Chondrocyte (in vitro differentiated cells): ENCODE measurements around the gene DENND5B. TPM values are rescaled to one million over a fixed set of nuclear protein-coding genes. Genes with fewer than 3 reads are reported as not detected.

ENCODE experiments used
- DNase-seq: peaks from one replicate; pipeline ENCODE4 v3.0.0; 2021; ENCODE audit warnings: mixed read lengths, low spot score
- H3K27ac Mint-ChIP-seq: one replicate; pipeline ENCODE4 v1.8.0; 2021; ENCODE audit warnings: mild to moderate bottlenecking, moderate library complexity, mixed read lengths; ENCODE audit not compliant: unreplicated experiment
- H3K27me3 Mint-ChIP-seq: 2 replicates; pipeline ENCODE4 v1.8.0; 2021; ENCODE audit warnings: low read depth, mixed read lengths
- H3K36me3 Mint-ChIP-seq: 2 replicates; pipeline ENCODE4 v1.8.0; 2021; ENCODE audit warnings: low read depth, mixed read lengths
- H3K4me1 Mint-ChIP-seq: 2 replicates; pipeline ENCODE4 v1.8.0; 2021; ENCODE audit warnings: low read depth, mild to moderate bottlenecking, mixed read lengths
- H3K4me3 Mint-ChIP-seq: one replicate; pipeline ENCODE4 v1.8.0; 2021; ENCODE audit warnings: mild to moderate bottlenecking, moderate library complexity, mixed read lengths; ENCODE audit not compliant: unreplicated experiment
- H3K9me3 Mint-ChIP-seq: 2 replicates; pipeline ENCODE4 v1.8.0; 2021; ENCODE audit warnings: low read depth, mixed read lengths
- total RNA-seq: library from RNA; stranded (reverse); gene quantifications from 3 replicates; pipeline ENCODE4 v1.2.1, GENCODE V29; 2021
- TF ChIP-seq, protein P1 (sequence below): fragments of 200-600 bp; sonication (generic); IDR thresholded peaks from 2 replicates; pipeline ENCODE4 v1.5.0; 2021; ENCODE audit warnings: antibody characterized with exemption, mild to moderate bottlenecking, moderate library complexity

The DENND5B gene
- total RNA-seq, 1 donor from 2014 or later, result 14.1 TPM

DNA sequence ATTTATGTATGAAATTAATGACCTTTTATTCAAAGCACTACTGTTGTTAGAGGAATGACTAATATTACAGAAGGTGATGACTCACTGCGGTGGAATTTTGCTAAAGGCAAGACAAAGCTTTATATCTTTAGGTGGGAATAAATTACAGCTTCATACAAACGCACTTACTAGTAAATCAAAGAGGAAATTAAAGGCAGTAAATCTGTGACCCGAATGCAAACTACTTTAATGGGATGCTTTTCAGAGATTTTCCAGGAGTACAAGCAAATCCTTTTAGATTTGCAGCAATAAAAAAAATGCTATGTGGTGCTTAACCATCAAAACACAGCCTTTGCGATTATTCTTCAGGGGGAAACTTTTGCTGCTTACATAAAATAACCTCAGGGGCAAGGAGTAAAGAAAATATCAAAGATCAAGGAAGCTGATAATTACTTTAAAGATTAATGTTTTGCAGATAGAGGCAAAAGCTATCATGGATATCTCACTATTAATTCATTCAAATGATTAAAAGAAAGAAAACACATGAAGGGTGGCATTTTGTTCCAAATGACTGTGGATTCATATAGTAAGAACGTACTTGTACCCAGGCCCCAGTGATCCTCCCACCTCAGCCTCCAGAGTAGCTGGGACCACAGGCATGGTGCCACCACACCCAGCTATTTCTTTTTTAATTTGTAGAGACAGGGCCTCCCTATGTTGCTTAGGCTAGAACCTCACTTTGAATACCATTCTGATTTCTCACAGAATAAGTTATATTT lies 98.9 kb downstream of the DENND5B start:
- no peaks in the 10 kb centered on the region for H3K9me3 Mint-ChIP-seq
- no peak for DNase-seq
- H3K27me3 Mint-ChIP-seq, result no peaks in the 10 kb centered on the region
- no peak overlapping the region for H3K4me3 Mint-ChIP-seq
- TF ChIP-seq, protein P1, sequence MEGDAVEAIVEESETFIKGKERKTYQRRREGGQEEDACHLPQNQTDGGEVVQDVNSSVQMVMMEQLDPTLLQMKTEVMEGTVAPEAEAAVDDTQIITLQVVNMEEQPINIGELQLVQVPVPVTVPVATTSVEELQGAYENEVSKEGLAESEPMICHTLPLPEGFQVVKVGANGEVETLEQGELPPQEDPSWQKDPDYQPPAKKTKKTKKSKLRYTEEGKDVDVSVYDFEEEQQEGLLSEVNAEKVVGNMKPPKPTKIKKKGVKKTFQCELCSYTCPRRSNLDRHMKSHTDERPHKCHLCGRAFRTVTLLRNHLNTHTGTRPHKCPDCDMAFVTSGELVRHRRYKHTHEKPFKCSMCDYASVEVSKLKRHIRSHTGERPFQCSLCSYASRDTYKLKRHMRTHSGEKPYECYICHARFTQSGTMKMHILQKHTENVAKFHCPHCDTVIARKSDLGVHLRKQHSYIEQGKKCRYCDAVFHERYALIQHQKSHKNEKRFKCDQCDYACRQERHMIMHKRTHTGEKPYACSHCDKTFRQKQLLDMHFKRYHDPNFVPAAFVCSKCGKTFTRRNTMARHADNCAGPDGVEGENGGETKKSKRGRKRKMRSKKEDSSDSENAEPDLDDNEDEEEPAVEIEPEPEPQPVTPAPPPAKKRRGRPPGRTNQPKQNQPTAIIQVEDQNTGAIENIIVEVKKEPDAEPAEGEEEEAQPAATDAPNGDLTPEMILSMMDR, result no peak
- H3K27ac Mint-ChIP-seq, result peak overlapping the region; percentile 55
- H3K36me3 Mint-ChIP-seq, result peaks cover 7% of the 10 kb centered on the region
- peaks cover 54% of the 10 kb centered on the region for H3K4me1 Mint-ChIP-seq

DNA sequence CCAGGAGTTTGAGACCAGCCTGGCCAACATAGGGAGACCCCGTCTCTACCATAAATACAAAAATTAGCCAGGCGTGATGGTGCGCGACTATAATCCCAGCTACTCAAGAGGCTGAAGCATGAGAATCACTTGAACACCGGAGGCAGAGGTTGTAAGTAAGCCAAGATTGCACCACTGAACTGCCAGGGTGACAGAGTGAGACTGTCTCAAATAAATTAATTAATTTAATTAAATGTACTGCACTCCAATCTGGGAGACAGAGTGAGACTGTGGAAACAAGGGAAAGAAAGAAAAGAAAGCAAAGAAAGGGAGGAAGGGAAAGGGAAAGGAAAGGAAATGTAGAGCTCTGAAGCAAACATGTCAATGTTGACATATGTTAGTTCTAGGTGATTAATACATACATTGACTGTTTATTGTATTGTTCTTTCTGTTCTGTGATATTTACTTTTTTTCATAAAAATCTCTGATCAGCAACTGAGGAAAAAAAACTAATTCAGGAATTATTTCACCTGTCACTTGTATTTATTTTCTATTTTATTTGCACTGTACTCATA lies 99.6 kb downstream of the DENND5B start:
- Mint-ChIP-seq H3K4me3 (no peak overlapping the region), H3K27me3 (no peaks in the 10 kb centered on the region), H3K9me3 (no peaks in the 10 kb centered on the region), H3K4me1 (peaks cover 49% of the 10 kb centered on the region), H3K36me3 (peaks cover 7% of the 10 kb centered on the region), H3K27ac (no peak overlapping the region)
- TF ChIP-seq, protein P1, result no peak
- no peak for DNase-seq

DNA sequence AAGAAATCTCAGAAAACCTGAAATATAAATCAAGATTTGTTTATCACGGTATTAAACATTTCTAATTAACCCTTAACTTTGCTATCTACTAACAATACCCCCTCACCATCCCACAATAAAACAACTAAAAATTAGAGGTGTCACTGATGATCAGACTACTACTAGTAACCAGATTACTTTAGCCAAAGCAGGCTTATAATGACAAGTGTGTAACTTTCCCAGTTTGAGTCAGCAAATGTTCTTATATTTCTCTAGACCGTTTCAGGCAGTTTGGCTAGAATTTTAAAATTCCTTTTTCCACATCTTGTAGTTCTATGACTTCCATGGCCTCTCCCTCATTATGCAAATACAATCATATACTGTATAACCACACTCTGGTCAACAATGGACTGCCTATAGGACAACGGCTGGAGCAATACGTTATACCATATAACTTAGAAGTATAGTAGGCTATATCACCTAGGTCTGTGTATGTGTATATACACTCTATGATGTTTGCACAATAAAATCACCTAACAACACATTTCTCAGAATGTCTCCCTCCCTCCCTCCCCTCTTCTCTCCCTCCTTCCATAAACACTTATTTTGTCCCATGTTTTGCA lies 102.1 kb downstream of the DENND5B start:
- Mint-ChIP-seq H3K36me3 (peaks cover 5% of the 10 kb centered on the region), H3K9me3 (no peaks in the 10 kb centered on the region), H3K27me3 (no peaks in the 10 kb centered on the region), H3K4me1 (peaks cover 47% of the 10 kb centered on the region), H3K27ac (no peak overlapping the region), H3K4me3 (no peak overlapping the region)
- DNase-seq, result no peak
- TF ChIP-seq, protein P1, result no peak

DNA sequence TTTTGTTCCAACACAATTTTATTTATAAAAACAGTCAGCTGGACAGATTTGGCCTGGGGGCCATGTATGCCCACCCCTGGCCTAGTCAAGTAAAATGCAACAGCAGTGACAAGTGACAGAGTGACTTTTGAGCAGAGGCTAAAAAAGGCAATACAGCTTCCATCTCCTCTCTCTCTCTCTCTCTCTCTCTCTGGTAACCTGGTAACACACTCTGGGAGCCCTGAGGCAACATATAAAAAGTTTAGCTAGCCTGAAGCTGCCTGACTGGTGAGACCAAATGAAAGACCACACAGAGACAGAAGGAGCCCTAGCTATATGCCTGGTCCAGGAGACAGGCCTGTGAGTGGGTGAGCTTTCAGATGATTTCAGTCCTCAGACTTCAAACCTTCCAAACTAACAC lies 105.4 kb downstream of the DENND5B start:
- Mint-ChIP-seq H3K36me3 (peaks cover 7% of the 10 kb centered on the region), H3K27ac (no peak overlapping the region), H3K27me3 (no peaks in the 10 kb centered on the region), H3K4me1 (peaks cover 31% of the 10 kb centered on the region), H3K9me3 (no peaks in the 10 kb centered on the region), H3K4me3 (no peak overlapping the region)
- TF ChIP-seq, protein P1, result no peak
- no peak for DNase-seq

DNA sequence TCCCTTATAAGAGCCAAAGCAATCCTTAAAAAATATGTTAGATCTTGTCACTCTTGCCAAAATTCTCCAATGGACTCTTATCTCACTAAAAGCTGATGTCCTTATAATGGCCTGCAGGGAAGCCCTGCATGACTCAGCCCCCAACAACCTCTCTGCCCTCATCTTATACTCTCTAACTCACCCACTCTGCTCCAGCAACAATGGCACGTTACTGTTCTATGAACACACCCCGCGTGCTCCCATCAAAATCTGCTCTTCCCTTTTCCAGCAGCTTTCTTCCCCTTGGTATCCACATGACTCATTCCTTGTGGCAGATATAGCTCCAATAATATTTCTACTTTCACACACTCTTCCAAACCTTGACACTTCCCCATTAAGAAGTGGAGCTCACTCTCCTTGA lies 108.1 kb downstream of the DENND5B start:
- H3K27me3 Mint-ChIP-seq, result no peaks in the 10 kb centered on the region
- H3K4me3 Mint-ChIP-seq, result no peak overlapping the region
- H3K27ac Mint-ChIP-seq, result peak overlapping the region; percentile 33
- peaks cover 5% of the 10 kb centered on the region for H3K36me3 Mint-ChIP-seq
- H3K9me3 Mint-ChIP-seq, result no peaks in the 10 kb centered on the region
- TF ChIP-seq, protein P1, result no peak
- DNase-seq, result no peak
- peaks cover 22% of the 10 kb centered on the region for H3K4me1 Mint-ChIP-seq
